Adipocyte (in vitro differentiated cells): ENCODE data around the gene IGSF3.

Experiments used
- DNase-seq: peaks from one replicate; pipeline ENCODE4 v3.0.0-alpha.2; 2015; ENCODE audit warnings: low read depth
- H3K27me3 ChIP-seq: replicated peaks from 2 replicates; pipeline ENCODE4 v1.7.0; 2013; ENCODE audit warnings: mild to moderate bottlenecking, low read length, moderate library complexity; ENCODE audit not compliant: control insufficient read depth, insufficient read depth
- H3K36me3 ChIP-seq: 2 replicates; pipeline ENCODE4 v1.7.0; 2013; ENCODE audit warnings: low read length, mild to moderate bottlenecking, moderate library complexity; ENCODE audit not compliant: control insufficient read depth, insufficient read depth, severe bottlenecking
- H3K4me1 ChIP-seq: 2 replicates; pipeline ENCODE4 v1.7.0; 2013; ENCODE audit warnings: mild to moderate bottlenecking, low read length, moderate library complexity; ENCODE audit not compliant: control insufficient read depth, insufficient read depth
- H3K4me3 ChIP-seq: 2 replicates; pipeline ENCODE4 v1.7.0; 2013; ENCODE audit warnings: mild to moderate bottlenecking, low read length, moderate library complexity
- H3K9ac ChIP-seq: 2 replicates; pipeline ENCODE4 v1.7.0; 2013; ENCODE audit warnings: mild to moderate bottlenecking, low read length, moderate library complexity
- H3K9me3 ChIP-seq: 2 replicates; pipeline ENCODE4 v1.7.0; 2013; ENCODE audit warnings: mild to moderate bottlenecking, low read length, moderate library complexity; ENCODE audit not compliant: control insufficient read depth

The IGSF3 gene

DNA sequence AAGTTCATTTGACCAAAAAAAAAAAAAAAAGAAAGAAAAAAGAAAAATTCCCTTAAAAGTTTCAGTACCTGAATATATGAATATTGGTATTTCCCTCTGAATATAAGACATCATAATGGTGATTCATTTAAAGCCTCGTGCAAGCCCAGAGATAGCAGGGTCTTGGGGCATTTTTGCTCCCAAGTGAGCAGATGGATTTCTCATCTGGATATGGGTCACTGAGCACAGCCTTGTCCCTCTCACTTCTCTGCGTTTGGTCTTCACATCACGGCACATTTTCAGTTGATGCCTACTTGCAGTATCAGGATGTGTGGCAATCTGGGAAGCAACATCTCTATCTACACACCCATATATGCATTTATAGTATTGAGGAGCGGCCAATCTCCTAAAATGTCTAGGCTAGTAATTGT, 109.4 kb downstream of the IGSF3 start:
- H3K27me3 ChIP-seq, result no peaks in the 10 kb centered on the region
- H3K4me3 ChIP-seq, result no peak overlapping the region
- H3K9me3 ChIP-seq, result no peaks in the 10 kb centered on the region
- peaks cover 23% of the 10 kb centered on the region for H3K4me1 ChIP-seq
- no peaks in the 10 kb centered on the region for H3K36me3 ChIP-seq
- DNase-seq, result no peak
- H3K9ac ChIP-seq, result no peak overlapping the region

DNA sequence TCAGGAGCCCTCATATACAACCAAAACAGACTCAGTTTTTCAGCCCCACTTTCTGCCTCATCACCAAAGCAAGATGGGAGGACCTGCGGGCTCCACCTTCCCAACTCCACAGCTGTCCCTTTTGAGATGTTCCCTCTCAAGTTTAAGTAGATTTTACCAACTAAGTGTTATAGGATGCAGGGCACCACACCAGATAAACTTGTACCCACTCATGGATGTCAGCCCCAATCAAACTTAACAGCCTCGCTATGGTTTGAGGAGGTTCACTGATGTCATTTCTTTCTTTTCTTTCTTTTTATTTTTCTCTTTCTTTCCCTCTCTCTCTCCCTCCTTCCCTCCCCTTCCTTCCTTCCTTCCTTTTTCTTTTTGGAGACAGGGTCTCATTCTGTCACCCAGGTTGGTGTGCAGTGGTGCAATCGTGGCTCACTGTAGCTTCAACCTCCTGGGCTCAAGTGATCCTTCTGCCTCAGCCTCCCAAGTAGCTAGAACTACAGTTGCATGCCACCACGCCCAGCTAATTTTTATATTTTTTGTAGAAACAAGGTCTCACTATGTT, 110.1 kb downstream of the IGSF3 start:
- Histone ChIP-seq H3K9ac (no peak overlapping the region), H3K9me3 (no peaks in the 10 kb centered on the region), H3K36me3 (no peaks in the 10 kb centered on the region), H3K4me1 (peaks cover 23% of the 10 kb centered on the region), H3K27me3 (no peaks in the 10 kb centered on the region), H3K4me3 (no peak overlapping the region)
- DNase-seq, result no peak

DNA sequence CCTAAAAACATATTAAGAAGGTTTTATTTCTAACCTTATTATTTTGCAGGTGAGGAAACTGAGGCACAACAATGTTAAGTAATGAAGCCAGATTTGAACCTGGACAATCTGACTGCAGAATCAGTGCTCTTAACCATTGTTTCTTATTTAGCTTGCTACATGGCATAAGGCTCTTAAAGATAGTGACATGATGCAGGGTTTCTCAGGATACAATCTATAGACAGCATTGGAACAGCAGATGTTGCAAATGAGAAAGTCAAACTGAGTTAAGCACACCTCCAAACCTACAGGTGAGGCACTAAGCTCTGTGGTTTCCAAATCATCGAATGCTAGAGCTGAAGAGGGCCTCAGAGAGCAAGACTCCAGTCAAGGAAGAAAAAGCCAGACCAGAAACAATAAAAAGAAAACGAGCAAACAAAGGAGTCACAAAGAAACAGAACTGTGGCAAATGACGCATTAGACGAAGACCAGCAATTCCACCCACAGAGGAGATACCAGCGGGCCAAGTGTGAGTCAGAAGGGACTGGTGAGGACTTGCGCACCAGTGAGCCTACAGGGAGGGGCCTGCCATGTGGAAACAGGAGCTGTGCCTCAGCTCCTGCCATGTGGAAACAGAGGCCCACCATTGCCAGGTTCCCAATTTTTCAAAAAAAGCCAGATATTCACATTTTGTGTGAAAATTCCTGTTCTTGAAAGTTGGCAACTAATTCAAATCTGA, 111.1 kb downstream of the IGSF3 start:
- peak overlapping the region; percentile 69 for H3K9ac ChIP-seq
- H3K27me3 ChIP-seq, result no peaks in the 10 kb centered on the region
- H3K9me3 ChIP-seq, result no peaks in the 10 kb centered on the region

DNA sequence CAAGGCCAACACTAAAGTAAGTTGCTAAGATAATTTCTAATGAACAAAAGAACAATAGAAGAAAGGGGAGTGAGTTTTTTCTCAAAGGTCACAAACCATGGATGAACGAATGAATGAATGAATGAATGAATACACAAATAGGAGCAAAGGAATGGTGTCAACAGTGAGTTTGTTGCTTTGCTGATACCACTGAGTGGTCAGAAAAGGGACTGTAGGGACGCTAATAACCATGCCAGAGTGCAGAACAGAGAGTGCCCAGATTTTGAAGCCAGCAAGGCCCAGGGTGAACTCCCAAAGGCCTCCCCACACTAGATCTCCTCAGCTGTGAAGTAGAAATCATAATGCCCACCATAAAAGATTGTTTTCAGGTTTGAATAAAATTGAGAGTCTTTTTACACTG, 112.6 kb downstream of the IGSF3 start:
- Histone ChIP-seq H3K4me3 (no peak overlapping the region), H3K9ac (no peak overlapping the region), H3K36me3 (no peaks in the 10 kb centered on the region), H3K4me1 (peaks cover 23% of the 10 kb centered on the region), H3K27me3 (no peaks in the 10 kb centered on the region), H3K9me3 (no peaks in the 10 kb centered on the region)
- no peak for DNase-seq

More for the DNA sequence above, 111.1 kb downstream of the IGSF3 start:
- Histone ChIP-seq H3K36me3 (no peaks in the 10 kb centered on the region), H3K4me1 (peaks cover 23% of the 10 kb centered on the region), H3K4me3 (peak overlapping the region; percentile 63)
- no peak for DNase-seq

DNA sequence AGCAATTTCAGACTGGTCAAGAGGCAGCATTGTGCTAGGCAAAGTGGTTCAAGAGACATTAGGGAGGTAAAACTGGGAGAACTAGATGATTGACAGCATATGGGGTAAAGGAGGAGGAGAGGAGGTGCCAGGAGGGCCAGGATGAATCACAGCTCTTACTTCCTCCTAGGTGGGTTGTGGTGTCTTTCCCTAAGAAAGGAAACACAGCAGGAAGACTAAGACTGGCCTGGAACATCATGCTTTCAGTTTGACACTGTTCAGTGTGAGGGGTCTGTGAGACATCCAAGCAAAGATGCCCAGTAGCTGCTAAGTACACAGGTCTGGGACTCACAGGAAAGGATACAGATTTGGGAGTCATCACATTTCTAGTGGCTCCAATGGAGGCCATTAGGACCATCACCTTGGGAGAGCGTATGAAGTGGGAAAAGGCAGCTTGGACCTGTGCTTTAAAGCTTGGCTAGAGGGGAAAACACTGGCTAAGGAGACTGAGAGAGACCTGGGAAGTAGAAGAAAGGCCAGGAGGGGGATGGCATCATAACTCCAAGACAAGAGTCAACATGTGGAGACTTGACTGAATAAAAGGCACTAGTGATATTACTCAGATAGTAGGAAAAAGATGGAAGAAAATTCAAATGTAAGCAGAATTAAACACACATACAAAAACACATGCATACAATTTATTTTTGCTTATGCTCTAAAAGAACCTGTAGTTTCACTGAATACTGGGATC, 114.0 kb downstream of the IGSF3 start:
- Histone ChIP-seq H3K9me3 (no peaks in the 10 kb centered on the region), H3K27me3 (no peaks in the 10 kb centered on the region), H3K9ac (no peak overlapping the region), H3K36me3 (no peaks in the 10 kb centered on the region), H3K4me3 (no peak overlapping the region), H3K4me1 (peaks cover 23% of the 10 kb centered on the region)
- no peak for DNase-seq

DNA sequence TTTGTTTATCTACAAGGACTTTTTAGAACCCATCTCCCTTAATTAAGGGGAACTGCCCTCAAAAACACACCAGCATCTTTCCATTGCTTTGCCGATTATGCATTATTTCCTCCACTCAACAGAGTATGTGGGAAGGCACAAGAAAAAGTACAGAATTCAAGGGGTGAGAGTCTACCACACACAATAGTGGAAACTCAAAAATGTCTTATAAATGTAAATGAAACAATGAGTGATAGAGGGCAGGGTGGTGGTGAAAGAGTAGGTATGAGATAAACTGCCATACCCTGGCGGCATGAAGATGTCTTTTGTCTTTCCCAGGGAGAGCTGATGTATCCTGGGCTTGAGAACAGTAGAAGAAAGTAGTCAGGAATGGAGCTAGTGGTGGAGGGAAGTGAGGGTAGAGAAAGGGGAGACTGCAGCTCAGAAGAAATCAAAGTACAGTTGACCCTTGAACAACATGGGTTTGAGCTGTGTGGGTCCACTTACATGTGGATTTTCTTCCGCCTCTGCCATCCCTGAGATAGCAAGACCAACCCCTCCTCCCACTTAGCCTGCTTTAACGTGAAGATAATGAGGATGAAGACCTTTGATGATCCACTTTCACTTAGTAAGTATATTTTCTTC, 121.1 kb downstream of the IGSF3 start:
- Histone ChIP-seq H3K4me1 (no peaks in the 10 kb centered on the region), H3K36me3 (peaks cover 12% of the 10 kb centered on the region), H3K9me3 (no peaks in the 10 kb centered on the region), H3K27me3 (no peaks in the 10 kb centered on the region), H3K4me3 (no peak overlapping the region), H3K9ac (no peak overlapping the region)
- no peak for DNase-seq

DNA sequence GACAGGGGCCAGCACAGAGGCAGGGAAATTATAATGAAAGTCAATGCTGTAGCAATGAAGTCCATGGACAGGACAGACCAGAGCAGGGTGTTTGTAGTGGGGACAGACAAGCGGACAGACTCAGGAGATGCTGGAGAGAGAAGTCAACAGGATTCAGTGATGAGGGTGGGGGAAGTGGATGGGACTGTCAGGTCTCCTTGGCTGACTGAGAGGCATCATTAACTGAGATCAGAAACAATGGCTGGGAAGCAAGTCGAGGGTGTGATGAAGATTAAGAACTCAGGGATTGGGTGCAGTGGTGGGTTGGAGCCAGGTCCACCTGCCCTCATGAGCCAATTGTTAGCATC, 122.2 kb downstream of the IGSF3 start:
- DNase-seq, result no peak
- H3K4me3 ChIP-seq, result no peak overlapping the region
- no peaks in the 10 kb centered on the region for H3K4me1 ChIP-seq

DNA sequence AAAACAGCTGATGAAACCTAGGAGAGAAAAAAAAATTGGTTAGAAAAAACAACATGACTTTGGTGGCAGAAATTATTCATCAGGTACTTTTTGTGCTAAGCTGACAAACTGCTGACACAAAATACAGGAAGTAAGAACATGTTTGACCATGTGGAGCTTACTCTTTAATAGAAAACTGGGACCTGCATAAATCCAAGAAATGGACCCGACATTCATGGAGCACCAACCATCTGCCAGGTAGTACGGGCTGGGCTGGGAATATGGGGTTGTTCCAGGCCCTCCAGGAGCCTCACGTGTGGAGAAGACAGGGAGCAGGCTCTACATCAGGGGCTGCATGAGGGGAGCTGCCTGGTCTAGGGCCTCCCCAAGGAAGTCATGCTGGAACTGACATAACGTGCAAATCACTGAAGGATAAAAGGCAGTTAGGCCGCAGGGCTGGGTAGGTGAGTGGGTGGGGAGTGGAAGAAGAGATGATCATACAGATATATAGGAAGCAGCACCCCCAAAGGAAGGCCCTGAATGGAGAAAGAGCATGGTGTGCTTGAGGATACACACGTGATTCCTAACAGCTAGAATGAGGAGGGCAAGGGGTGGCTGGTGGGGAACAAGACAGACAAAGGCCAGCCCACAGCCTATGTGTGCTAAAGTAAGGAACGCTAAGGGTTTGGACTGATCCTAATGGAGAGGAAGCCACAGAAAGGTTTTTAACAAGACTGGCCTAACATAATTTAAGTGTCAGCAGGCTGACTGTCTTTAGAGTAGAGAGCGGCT, 122.8 kb downstream of the IGSF3 start:
- Histone ChIP-seq H3K27me3 (no peaks in the 10 kb centered on the region), H3K4me3 (no peak overlapping the region), H3K4me1 (no peaks in the 10 kb centered on the region), H3K9me3 (no peaks in the 10 kb centered on the region), H3K36me3 (peaks cover 12% of the 10 kb centered on the region), H3K9ac (no peak overlapping the region)
- no peak for DNase-seq

More for the DNA sequence above, 122.2 kb downstream of the IGSF3 start:
- no peaks in the 10 kb centered on the region for H3K9me3 ChIP-seq
- peaks cover 12% of the 10 kb centered on the region for H3K36me3 ChIP-seq
- H3K27me3 ChIP-seq, result no peaks in the 10 kb centered on the region
- H3K9ac ChIP-seq, result no peak overlapping the region

DNA sequence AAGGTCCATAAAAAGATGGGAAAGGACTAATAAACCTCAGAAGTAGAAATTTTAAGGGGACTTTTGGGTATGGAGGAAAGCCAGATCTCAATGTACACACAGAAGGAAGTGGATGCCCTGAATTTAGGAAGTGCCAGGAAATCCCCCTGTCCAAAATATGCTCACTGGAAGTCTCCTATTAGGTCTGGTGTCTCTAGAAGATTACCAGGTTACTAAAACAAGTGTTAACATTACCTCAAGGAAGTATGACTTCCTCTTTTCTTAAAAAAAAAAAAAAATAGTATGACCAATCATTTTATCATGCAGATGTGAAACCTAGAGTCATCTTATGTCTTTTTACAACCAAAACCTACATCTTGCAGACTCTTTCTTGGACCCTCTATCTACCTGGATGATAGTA, 127.4 kb downstream of the IGSF3 start:
- H3K27me3 ChIP-seq, result no peaks in the 10 kb centered on the region
- no peak overlapping the region for H3K9ac ChIP-seq
- no peaks in the 10 kb centered on the region for H3K9me3 ChIP-seq
- no peaks in the 10 kb centered on the region for H3K4me1 ChIP-seq
- DNase-seq, result no peak
- peaks cover 21% of the 10 kb centered on the region for H3K36me3 ChIP-seq
- H3K4me3 ChIP-seq, result no peak overlapping the region

DNA sequence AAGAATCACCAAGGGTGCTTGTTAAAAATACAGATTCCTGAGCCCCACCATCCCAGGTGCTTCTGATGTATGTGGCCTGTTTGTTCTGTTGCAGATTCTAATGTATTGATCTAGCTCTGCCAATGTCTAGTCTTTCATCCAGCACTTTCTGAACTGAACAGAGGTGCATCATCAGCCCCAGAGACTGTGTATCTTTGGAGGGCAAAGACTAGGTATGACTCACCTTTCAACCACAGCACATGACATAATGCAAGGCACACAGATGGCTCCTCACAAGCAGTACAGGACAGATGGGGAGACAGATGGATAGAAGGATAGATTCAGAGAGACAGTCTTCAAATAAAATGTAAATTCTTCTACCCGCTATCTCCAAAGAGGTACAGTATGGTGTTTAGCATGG, 129.0 kb downstream of the IGSF3 start:
- Histone ChIP-seq H3K4me3 (no peak overlapping the region), H3K9me3 (no peaks in the 10 kb centered on the region), H3K4me1 (no peaks in the 10 kb centered on the region), H3K27me3 (no peaks in the 10 kb centered on the region), H3K9ac (no peak overlapping the region), H3K36me3 (peaks cover 24% of the 10 kb centered on the region)
- no peak for DNase-seq

DNA sequence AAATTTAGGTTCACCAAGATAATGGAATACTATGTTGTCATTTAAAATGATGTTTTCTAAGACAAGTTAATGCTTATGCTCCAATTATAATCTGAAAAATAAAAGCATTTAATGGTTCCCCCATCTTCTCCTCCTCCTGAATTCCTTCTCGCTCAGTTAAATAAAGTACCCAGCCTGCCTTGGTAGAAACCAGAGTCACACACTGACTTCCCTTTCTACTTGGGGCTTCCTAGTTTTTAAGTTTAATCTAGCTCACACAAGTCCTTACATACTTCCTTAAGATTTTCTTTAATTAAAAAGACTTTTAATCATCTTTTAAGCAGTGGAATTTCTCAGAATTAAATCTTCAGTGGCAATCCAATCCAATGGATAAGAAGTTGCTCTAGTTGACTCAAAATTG, 129.6 kb downstream of the IGSF3 start:
- no peak overlapping the region for H3K9ac ChIP-seq
- no peak for DNase-seq
- H3K9me3 ChIP-seq, result no peaks in the 10 kb centered on the region

More for the DNA sequence above, 129.6 kb downstream of the IGSF3 start:
- Histone ChIP-seq H3K4me1 (no peaks in the 10 kb centered on the region), H3K27me3 (no peaks in the 10 kb centered on the region), H3K36me3 (peaks cover 20% of the 10 kb centered on the region), H3K4me3 (no peak overlapping the region)
